D341Med (cell line): Measurements from ENCODE around the gene TMEM200A.
A peak's percentile ranks its signal among the peaks of the same experiment; 100 is the strongest.
"Not testable (repeated sequence)": the region's sequence is repeated elsewhere in the genome, so short reads cannot be mapped to it uniquely, and the experiment has no call there.

Experiments used
- DNase-seq: peaks from one replicate; pipeline ENCODE4 v3.0.0; 2012; ENCODE audit warnings: low spot score

TMEM200A gene

GRCh38 chr6:130365166-130366106 lies at the start of gene TMEM200A:
Gene TMEM200A, plus strand, starts transcription at chr6:130366017. Its CDS starts 74,406 bp downstream, at chr6:130440423.
- peak; percentile 93 for DNase-seq

GRCh38 chr6:130320908-130321307 lies 44.9 kb upstream of the TMEM200A start:
- DNase-seq: no peak

GRCh38 chr6:130322673-130323268 lies 43.0 kb upstream of the TMEM200A start:
- peak; percentile 55 for DNase-seq

GRCh38 chr6:130324657-130325056 lies 41.2 kb upstream of the TMEM200A start:
- DNase-seq: no peak

GRCh38 chr6:130326496-130326895 lies 39.3 kb upstream of the TMEM200A start:
- no peak for DNase-seq

GRCh38 chr6:130337534-130337933 lies 28.3 kb upstream of the TMEM200A start:
- DNase-seq: no peak

- DNase-seq: not testable (repeated sequence)
These were observed 19.5 kb upstream of the TMEM200A start for GRCh38 chr6:130346324-130346723.

- no peak for DNase-seq
These were observed 11.5 kb upstream of the TMEM200A start for GRCh38 chr6:130354322-130354721.

- DNase-seq: no peak
These were observed 10.2 kb upstream of the TMEM200A start for GRCh38 chr6:130355572-130355971.

GRCh38 chr6:130357436-130357835 lies 8.4 kb upstream of the TMEM200A start:
- no peak for DNase-seq

GRCh38 chr6:130359736-130360135 lies 6.1 kb upstream of the TMEM200A start:
- no peak for DNase-seq

- DNase-seq: no peak
These were observed 3.7 kb upstream of the TMEM200A start for GRCh38 chr6:130362128-130362527.

- DNase-seq: no peak
These were observed 1.5 kb upstream of the TMEM200A start for GRCh38 chr6:130364224-130364780.

GRCh38 chr6:130366107-130367005 lies 539 bp downstream of the TMEM200A start:
- DNase-seq: peak; percentile 68

- no peak for DNase-seq
These were observed 1.9 kb downstream of the TMEM200A start for GRCh38 chr6:130367767-130368166.

- no peak for DNase-seq
These were observed 2.8 kb downstream of the TMEM200A start for GRCh38 chr6:130368576-130368975.

GRCh38 chr6:130369831-130370230 lies 4.0 kb downstream of the TMEM200A start:
- DNase-seq: no peak

GRCh38 chr6:130371921-130372420 lies 6.2 kb downstream of the TMEM200A start:
- no peak for DNase-seq

GRCh38 chr6:130372786-130373185 lies 7.0 kb downstream of the TMEM200A start:
- DNase-seq: no peak

- DNase-seq: no peak
These were observed 8.2 kb downstream of the TMEM200A start for GRCh38 chr6:130373992-130374391.

- DNase-seq: no peak
These were observed 11.1 kb downstream of the TMEM200A start for GRCh38 chr6:130376936-130377335.

GRCh38 chr6:130377371-130377770 lies 11.6 kb downstream of the TMEM200A start:
- no peak for DNase-seq
